GM12878 (cell line): ENCODE data around the gene CAPNS2. TPM values are rescaled to one million over a fixed set of nuclear protein-coding genes. Genes with fewer than 3 reads are reported as not detected.

Experiments
- ATAC-seq: fragments of 200-7000 bp; cut with Tn5 transposase; 3 replicates; pipeline ENCODE4 v1.9.1; 2020; ENCODE audit warnings: mild to moderate bottlenecking, moderate library complexity
- BruUV-seq: library from RNA; stranded (reverse); fragments of 400-500 nt; replicated peaks from 2 replicates; lab custom pipeline; 2021; lab: Mats Ljungman, UMichigan
- CTCF ChIA-PET: fragments of 300-600 bp; sonication (Branson Sonifier 250); formaldehyde crosslinking; extraction: SDS; loops from one replicate; lab custom pipeline; 2021; ENCODE audit warnings: inconsistent platforms; lab: Yijun Ruan, JAX
- POLR2A ChIA-PET: fragments of 350-600 bp; formaldehyde crosslinking; extraction: SDS; loops from one replicate; lab custom pipeline; 2021; ENCODE audit warnings: inconsistent platforms; lab: Charles Lee
- RAD21 ChIA-PET: fragments of 300-600 bp; sonication (Branson Sonifier 250); formaldehyde crosslinking; loops from one replicate; lab custom pipeline; 2023; ENCODE audit warnings: antibody characterized with exemption; ENCODE audit not compliant: unreplicated experiment; lab: Charles Lee
- SMC1A ChIA-PET: fragments of 300-600 bp; sonication (Branson Sonifier 250); formaldehyde crosslinking; loops from one replicate; lab custom pipeline; 2023; ENCODE audit not compliant: unreplicated experiment, uncharacterized antibody; lab: Charles Lee
- DNase-seq: peaks from one replicate; pipeline ENCODE4 v3.0.0-alpha.2; 2011; ENCODE audit warnings: low read depth, low spot score
- FAIRE-seq: peaks from 3 replicates; lab custom pipeline; 2011; peaks lifted over from hg19 to GRCh38; lab: Jason Lieb, UNC
- H2AFZ ChIP-seq: 2 replicates; pipeline ENCODE4 v1.6.0; 2011; ENCODE audit warnings: low read depth, low read length, control low read depth; ENCODE audit not compliant: control insufficient read depth
- H3K27ac ChIP-seq: 2 replicates; pipeline ENCODE4 v1.5.1; 2011; ENCODE audit warnings: control low read depth; ENCODE audit not compliant: control insufficient read depth, insufficient read depth
- H3K27me3 ChIP-seq, 2 experiments: replicated peaks in 1 of 2; 2 replicates each; pipeline versions ENCODE4 v1.6.0 to v1.6.1; 2011; ENCODE audit warnings: low read length in 1 of 2; ENCODE audit not compliant: control insufficient read depth in 2 of 2, insufficient read depth in 2 of 2
- H3K36me3 ChIP-seq, 2 experiments: 2 replicates each; pipeline ENCODE4 v1.5.1; 2011; ENCODE audit warnings: low read length in 1 of 2; ENCODE audit not compliant: control insufficient read depth in 2 of 2, insufficient read depth in 2 of 2
- H3K4me1 ChIP-seq: 2 replicates; pipeline ENCODE4 v1.6.1; 2011; ENCODE audit warnings: mild to moderate bottlenecking, low read length, moderate library complexity, mixed read lengths; ENCODE audit not compliant: control insufficient read depth, insufficient read depth
- H3K4me2 ChIP-seq: 2 replicates; pipeline ENCODE4 v1.6.0; 2011; ENCODE audit warnings: control low read depth; ENCODE audit not compliant: control insufficient read depth, insufficient read depth
- H3K4me3 ChIP-seq: fragments of 200-600 bp; sonication (generic); 2 replicates; pipeline ENCODE4 v1.5.1; 2016
- H3K79me2 ChIP-seq: 2 replicates; pipeline ENCODE4 v1.6.0; 2011; ENCODE audit warnings: low read length; ENCODE audit not compliant: control insufficient read depth, insufficient read depth
- H3K9ac ChIP-seq: 2 replicates; pipeline ENCODE4 v1.8.0; 2011; ENCODE audit warnings: low read length, control low read depth, mixed read lengths; ENCODE audit not compliant: control insufficient read depth, insufficient read depth
- H3K9me3 ChIP-seq: replicated peaks from 3 replicates; pipeline ENCODE4 v1.5.1; 2011; ENCODE audit warnings: mild to moderate bottlenecking, low read length; ENCODE audit not compliant: control insufficient read depth, insufficient read depth
- H4K20me1 ChIP-seq: 2 replicates; pipeline ENCODE4 v1.6.0; 2011; ENCODE audit not compliant: control insufficient read depth, insufficient read depth
- HDGF ChIP-seq: fragments of 450-650 bp; IDR thresholded peaks from 2 replicates; pipeline ENCODE4 v1.6.1; 2016; ENCODE audit warnings: antibody characterized with exemption
- NFYA ChIP-seq: IDR thresholded peaks from 2 replicates; pipeline ENCODE4 v1.6.1; 2011; ENCODE audit warnings: low read depth, mild to moderate bottlenecking, low read length, improper control_type of control experiment, borderline replicate concordance
- WGBS: methylation state at CpG from one replicate; pipeline ENCODE4 v1.1.6; 2016; ENCODE audit warnings: low lambda C conversion rate; ENCODE audit not compliant: insufficient replicate concordance, insufficient coverage; ENCODE audit errors: missing lambda C conversion rate; 5-methylcytosine and 5-hydroxymethylcytosine counted together
- in situ Hi-C: fragments of 300-500 bp; cut with MboI; formaldehyde crosslinking; loops from 9 replicates; pipeline ENCODE4 v1.14.3; 2018; ENCODE audit warnings: mixed read lengths
- intact Hi-C: fragments of 100-400 bp; cut with micrococcal nuclease; formaldehyde crosslinking; loops from one replicate; pipeline ENCODE4 v1.14.2; 2022; ENCODE audit not compliant: unreplicated experiment
- polyA plus RNA-seq, 11 experiments: library from polyadenylated mRNA; depleted of rRNA in 4 of 11; unstranded in 6 of 11; stranded (reverse) in 5 of 11; fragments of >200 nt; fragmentation: Nextera tagmentation in 4 of 11; fragmentation: Illumina TruSeq in 1 of 11; extraction: Ambion mirVana in 4 of 11; extraction: Trizol in 1 of 11; gene quantifications; 1 replicate in 1 of 11; 2 replicates in 10 of 11; pipeline versions ENCODE4 v1.2.1 to v1.2.3, GENCODE V29; 2011 to 2016; ENCODE audit warnings: inconsistent platforms in 2 of 11, missing spikeins in 2 of 11, low read depth in 1 of 11
- total RNA-seq, 4 experiments: library from RNA; depleted of rRNA in 3 of 4; stranded (reverse); fragments of >200 nt in 3 of 4; fragmentation: Illumina TruSeq in 1 of 4; extraction: Trizol in 1 of 4; gene quantifications; 2 replicates each; pipeline versions ENCODE4 v1.2.1 to v1.2.3, GENCODE V29; 2013 to 2021
- TF ChIP-seq, protein P1 (sequence below): fragments of 450-650 bp; IDR thresholded peaks from 2 replicates; pipeline ENCODE4 v1.6.1; 2016; ENCODE audit warnings: mild to moderate bottlenecking, moderate library complexity, borderline replicate concordance

CAPNS2 gene
- total and polyA plus RNA-seq, 10 of the 15 experiments (the other 5 are each of a cell fraction or from before 2014, with no cell fraction given), result not detected

DNA sequence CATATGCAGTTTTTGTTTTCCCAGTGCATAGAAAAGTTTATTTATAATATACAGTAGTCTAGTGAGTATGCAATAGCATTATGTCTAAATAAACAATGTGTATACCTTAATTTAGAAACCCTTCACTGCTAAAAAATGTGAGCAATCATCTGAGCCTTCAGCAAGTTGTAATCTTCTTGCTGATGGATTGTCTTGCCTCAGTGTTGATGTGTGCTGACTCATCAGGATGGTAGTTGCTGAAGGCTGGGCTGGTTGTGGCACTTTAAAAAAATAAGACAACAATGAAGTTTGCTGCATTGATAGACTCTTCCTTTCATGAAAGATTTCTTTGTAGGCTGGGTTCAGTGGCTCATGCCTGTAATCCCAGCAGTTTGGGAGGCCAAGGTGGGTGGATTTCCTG, 13.9 kb upstream of the CAPNS2 start (continued):
- TF ChIP-seq, protein P1, sequence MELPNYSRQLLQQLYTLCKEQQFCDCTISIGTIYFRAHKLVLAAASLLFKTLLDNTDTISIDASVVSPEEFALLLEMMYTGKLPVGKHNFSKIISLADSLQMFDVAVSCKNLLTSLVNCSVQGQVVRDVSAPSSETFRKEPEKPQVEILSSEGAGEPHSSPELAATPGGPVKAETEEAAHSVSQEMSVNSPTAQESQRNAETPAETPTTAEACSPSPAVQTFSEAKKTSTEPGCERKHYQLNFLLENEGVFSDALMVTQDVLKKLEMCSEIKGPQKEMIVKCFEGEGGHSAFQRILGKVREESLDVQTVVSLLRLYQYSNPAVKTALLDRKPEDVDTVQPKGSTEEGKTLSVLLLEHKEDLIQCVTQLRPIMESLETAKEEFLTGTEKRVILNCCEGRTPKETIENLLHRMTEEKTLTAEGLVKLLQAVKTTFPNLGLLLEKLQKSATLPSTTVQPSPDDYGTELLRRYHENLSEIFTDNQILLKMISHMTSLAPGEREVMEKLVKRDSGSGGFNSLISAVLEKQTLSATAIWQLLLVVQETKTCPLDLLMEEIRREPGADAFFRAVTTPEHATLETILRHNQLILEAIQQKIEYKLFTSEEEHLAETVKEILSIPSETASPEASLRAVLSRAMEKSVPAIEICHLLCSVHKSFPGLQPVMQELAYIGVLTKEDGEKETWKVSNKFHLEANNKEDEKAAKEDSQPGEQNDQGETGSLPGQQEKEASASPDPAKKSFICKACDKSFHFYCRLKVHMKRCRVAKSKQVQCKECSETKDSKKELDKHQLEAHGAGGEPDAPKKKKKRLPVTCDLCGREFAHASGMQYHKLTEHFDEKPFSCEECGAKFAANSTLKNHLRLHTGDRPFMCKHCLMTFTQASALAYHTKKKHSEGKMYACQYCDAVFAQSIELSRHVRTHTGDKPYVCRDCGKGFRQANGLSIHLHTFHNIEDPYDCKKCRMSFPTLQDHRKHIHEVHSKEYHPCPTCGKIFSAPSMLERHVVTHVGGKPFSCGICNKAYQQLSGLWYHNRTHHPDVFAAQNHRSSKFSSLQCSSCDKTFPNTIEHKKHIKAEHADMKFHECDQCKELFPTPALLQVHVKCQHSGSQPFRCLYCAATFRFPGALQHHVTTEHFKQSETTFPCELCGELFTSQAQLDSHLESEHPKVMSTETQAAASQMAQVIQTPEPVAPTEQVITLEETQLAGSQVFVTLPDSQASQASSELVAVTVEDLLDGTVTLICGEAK, result no peak

DNA sequence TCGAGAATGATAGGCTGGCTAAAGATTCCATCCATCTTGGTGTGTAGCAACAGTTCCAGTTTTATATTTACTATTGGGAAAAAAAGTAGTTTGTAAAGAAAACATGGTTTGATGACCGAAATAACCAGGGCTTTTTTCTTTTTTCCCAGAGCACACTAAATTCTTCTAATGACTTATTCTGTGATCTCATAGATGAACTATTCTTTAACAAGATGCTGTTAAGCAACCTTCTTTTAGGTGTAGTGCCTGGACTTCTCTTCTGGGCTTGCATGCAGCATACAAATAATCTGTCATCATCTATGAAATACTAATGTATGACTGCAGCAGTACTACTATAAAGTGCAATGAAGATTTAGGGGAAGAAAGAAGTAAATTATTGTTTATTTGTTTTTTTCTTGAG, 11.0 kb upstream of the CAPNS2 start:
- no peaks in the 10 kb centered on the region for H3K79me2 ChIP-seq
- no peak for DNase-seq
- no peak overlapping the region for H3K4me2 ChIP-seq
- TF ChIP-seq NFYA (no peak), HDGF (no peak)
- TF ChIP-seq, all 136 proteins: peak for 0
- no peaks in the 10 kb centered on the region for H3K36me3 ChIP-seq
- ChIA-PET CTCF (no interaction called here), SMC1A (no interaction called here), POLR2A (no interaction called here), RAD21 (no interaction called here)
- no peaks in the 10 kb centered on the region for H3K27me3 ChIP-seq
- no peak overlapping the region for H3K9ac ChIP-seq
- no peak overlapping the region for H2AFZ ChIP-seq
- BruUV-seq, result no TSS peak
- FAIRE-seq (no peak), ATAC-seq (no peak)
- intact Hi-C loops, result no loop called here
- no peaks in the 10 kb centered on the region for H3K4me1 ChIP-seq
- in situ Hi-C loops, result no loop called here
- H3K9me3 ChIP-seq, result no peaks in the 10 kb centered on the region
- no peak overlapping the region for H3K27ac ChIP-seq
- no peak overlapping the region for H3K4me3 ChIP-seq
- H4K20me1 ChIP-seq, result no peaks in the 10 kb centered on the region
- WGBS, result 28% methylated on average over 2 of the region's 2 CpGs
